HepG2 (cell line): ENCODE data around the gene TMEM130. TPM values are rescaled to one million over a fixed set of nuclear protein-coding genes. Genes with fewer than 3 reads are reported as not detected.

Source experiments
- ATF5 ChIP-seq: sonication (generic); formaldehyde crosslinking; IDR thresholded peaks from 2 replicates; pipeline ENCODE4 v1.4.0; 2020; ENCODE audit warnings: mild to moderate bottlenecking, low read depth, missing genetic modification reagents
- ATRX ChIP-seq: sonication (generic); formaldehyde crosslinking; IDR thresholded peaks from 2 replicates; pipeline ENCODE4 v1.4.0; 2020; ENCODE audit warnings: missing genetic modification reagents, borderline replicate concordance
- BCL3 ChIP-seq: sonication (generic); formaldehyde crosslinking; IDR thresholded peaks from 2 replicates; pipeline ENCODE4 v1.5.1; 2020; ENCODE audit warnings: mild to moderate bottlenecking, missing genetic modification reagents, moderate library complexity
- CERS6 ChIP-seq: sonication (generic); formaldehyde crosslinking; IDR thresholded peaks from 2 replicates; pipeline ENCODE4 v1.5.0; 2020; ENCODE audit warnings: missing genetic modification reagents
- DNMT1 ChIP-seq: sonication (generic); formaldehyde crosslinking; IDR thresholded peaks from 2 replicates; pipeline ENCODE4 v1.5.1; 2020; ENCODE audit warnings: mild to moderate bottlenecking, missing genetic modification reagents
- EZH2 ChIP-seq: conservative IDR thresholded peaks from 2 replicates; pipeline ENCODE4 v1.6.1; 2012; ENCODE audit warnings: mild to moderate bottlenecking, low read depth, low read length, moderate library complexity
- KLF6 ChIP-seq: IDR thresholded peaks from 2 replicates; pipeline ENCODE4 v1.8.0; 2016; ENCODE audit warnings: missing biosample characterization, missing genetic modification reagents
- MAZ ChIP-seq, 2 experiments: sonication (generic) in 1 of 2; formaldehyde crosslinking in 1 of 2; IDR thresholded peaks; 2 replicates each; pipeline versions ENCODE4 v1.5.0 to v1.6.1; 2012 to 2020; ENCODE audit warnings: low read depth in 2 of 2, mild to moderate bottlenecking in 2 of 2, borderline replicate concordance in 1 of 2, improper control_type of control experiment in 1 of 2, low read length in 1 of 2, missing genetic modification reagents in 1 of 2, moderate library complexity in 1 of 2
- MED1 ChIP-seq: sonication (generic); formaldehyde crosslinking; IDR thresholded peaks from 2 replicates; pipeline ENCODE4 v1.4.0; 2020; ENCODE audit warnings: missing genetic modification reagents
- NCOA5 ChIP-seq: sonication (generic); formaldehyde crosslinking; IDR thresholded peaks from 2 replicates; pipeline ENCODE4 v1.4.0; 2020; ENCODE audit warnings: missing genetic modification reagents
- RBFOX2 ChIP-seq: fragments of 200-400 bp; formaldehyde crosslinking; IDR thresholded peaks from 2 replicates; pipeline ENCODE4 v1.6.1; 2017; ENCODE audit warnings: low read depth, mild to moderate bottlenecking, low read length
- REXO4 ChIP-seq: sonication (generic); formaldehyde crosslinking; IDR thresholded peaks from 2 replicates; pipeline ENCODE4 v1.8.0; 2022; ENCODE audit warnings: missing genetic modification reagents, mild to moderate bottlenecking, borderline replicate concordance
- SALL1 ChIP-seq: sonication (generic); formaldehyde crosslinking; IDR thresholded peaks from 2 replicates; pipeline ENCODE4 v1.8.0; 2022; ENCODE audit warnings: mild to moderate bottlenecking, missing genetic modification reagents
- SATB2 ChIP-seq: sonication (generic); formaldehyde crosslinking; IDR thresholded peaks from 2 replicates; pipeline ENCODE4 v1.5.0; 2020; ENCODE audit warnings: missing genetic modification reagents
- SP4 ChIP-seq: sonication (generic); formaldehyde crosslinking; IDR thresholded peaks from 2 replicates; pipeline ENCODE4 v1.8.1; 2023; ENCODE audit warnings: mild to moderate bottlenecking, missing genetic modification reagents
- ZEB1 ChIP-seq: IDR thresholded peaks from 2 replicates; pipeline ENCODE4 v1.6.1; 2012; ENCODE audit warnings: mild to moderate bottlenecking, low read depth, inconsistent platforms; ENCODE audit not compliant: insufficient replicate concordance
- ZFP37 ChIP-seq: sonication (generic); formaldehyde crosslinking; IDR thresholded peaks from 2 replicates; pipeline ENCODE4 v1.4.0; 2020; ENCODE audit warnings: missing genetic modification reagents, borderline replicate concordance
- ZFY ChIP-seq: sonication (generic); formaldehyde crosslinking; IDR thresholded peaks from 2 replicates; pipeline ENCODE4 v1.4.0; 2020; ENCODE audit warnings: missing genetic modification reagents
- ZNF282 ChIP-seq: fragments of 450-650 bp; IDR thresholded peaks from 2 replicates; pipeline ENCODE4 v1.6.1; 2018; ENCODE audit not compliant: partially characterized antibody
- ZNF687 ChIP-seq: sonication (generic); formaldehyde crosslinking; IDR thresholded peaks from 2 replicates; pipeline ENCODE4 v1.5.1; 2020; ENCODE audit warnings: mild to moderate bottlenecking, missing genetic modification reagents, moderate library complexity
- polyA plus RNA-seq, 8 experiments: library from polyadenylated mRNA; depleted of rRNA in 3 of 8; stranded (reverse) in 7 of 8; unstranded in 1 of 8; fragments of >200 nt; fragmentation: Illumina TruSeq in 4 of 8; extraction: Trizol in 4 of 8; gene quantifications; 2 replicates each; pipeline versions ENCODE4 v1.2.1 to v1.2.3, GENCODE V29; 2011 to 2016; ENCODE audit warnings: low read depth in 4 of 8, missing spikeins in 1 of 8, mixed read lengths in 1 of 8; ENCODE audit not compliant: insufficient read depth in 1 of 8
- total RNA-seq, 5 experiments: library from RNA; depleted of rRNA; stranded (reverse); fragments of >200 nt; fragmentation: Illumina TruSeq; extraction: Trizol; gene quantifications; 2 replicates each; pipeline ENCODE4 v1.2.3, GENCODE V29; 2016; ENCODE audit warnings: low read depth in 1 of 5

The TMEM130 gene
- total and polyA plus RNA-seq, 2 of the 13 experiments (the other 11 are each of a cell fraction or from before 2014, with no cell fraction given): not detected

GRCh38 chr7:98841179-98841997 lies 28.4 kb downstream of the TMEM130 start (continued):
- TF ChIP-seq ZNF687 (CRISPR knock-in tag): peak; percentile 48
- peak; percentile 43; the same call in 1 of the 2 replicates for TF ChIP-seq SALL1 (CRISPR knock-in tag)
- no peak for TF ChIP-seq ZFY
- no peak for TF ChIP-seq REXO4 (CRISPR knock-in tag)
- TF ChIP-seq DNMT1: no peak
- no peak for TF ChIP-seq BCL3
- no peak for TF ChIP-seq ZFP37 (CRISPR knock-in tag)
- no peak for TF ChIP-seq SATB2 (CRISPR knock-in tag)
- TF ChIP-seq ATF5: no peak
- no peak for TF ChIP-seq EZH2
- no peak for TF ChIP-seq ZNF282
- TF ChIP-seq NCOA5 (CRISPR knock-in tag): no peak
- no peak for TF ChIP-seq SP4 (CRISPR knock-in tag)
- TF ChIP-seq ATRX (CRISPR knock-in tag): no peak
- TF ChIP-seq RBFOX2: no peak
- TF ChIP-seq CERS6 (CRISPR knock-in tag): no peak
- no peak for TF ChIP-seq KLF6 (CRISPR knock-in tag)
- no peak for TF ChIP-seq ZEB1
- TF ChIP-seq MAZ (IDR thresholded peaks at IDR 0.05; ENCODE audit: borderline replicate concordance, low read depth, low read length): no peak
- TF ChIP-seq MAZ (CRISPR knock-in tag; IDR thresholded peaks at IDR 0.05; ENCODE audit: low read depth): 0 out of 2 replicates have a peak, but pooled peaks have one; percentile 38
- TF ChIP-seq MED1 (CRISPR knock-in tag): no peak
